MCF 10A (cell line): ENCODE results near the gene RASD1. TPM values are rescaled to one million over a fixed set of nuclear protein-coding genes. Genes with fewer than 3 reads are reported as not detected.

Experiments used
- BruUV-seq: library from RNA; stranded (reverse); fragments of 400-500 nt; replicated peaks from 2 replicates; lab custom pipeline; 2021; lab: Mats Ljungman, UMichigan
- CTCF ChIA-PET: fragments of 300-600 bp; sonication (Branson Sonifier 250); formaldehyde crosslinking; extraction: SDS; loops from one replicate; lab custom pipeline; 2021; ENCODE audit warnings: antibody characterized with exemption, inconsistent platforms; lab: Yijun Ruan, JAX
- POLR2A ChIA-PET: fragments of 300-600, 350-650 bp; sonication (Branson Sonifier 250); formaldehyde crosslinking; extraction: SDS; loops from one replicate; lab custom pipeline; 2020; ENCODE audit warnings: antibody characterized with exemption, inconsistent platforms; lab: Yijun Ruan, JAX
- DNase-seq: peaks from one replicate; pipeline ENCODE4 v3.0.0-alpha.2; 2018; ENCODE audit not compliant: unreplicated experiment
- H3K27ac Mint-ChIP-seq: one replicate; pipeline ENCODE4 v1.8.0; 2022; ENCODE audit warnings: mild to moderate bottlenecking, low read depth, mixed read lengths; ENCODE audit not compliant: unreplicated experiment
- H3K27me3 Mint-ChIP-seq: one replicate; pipeline ENCODE4 v1.8.0; 2022; ENCODE audit warnings: mixed read lengths; ENCODE audit not compliant: insufficient read depth, unreplicated experiment
- H3K36me3 Mint-ChIP-seq: one replicate; pipeline ENCODE4 v1.8.0; 2022; ENCODE audit warnings: mild to moderate bottlenecking, moderate library complexity, mixed read lengths; ENCODE audit not compliant: insufficient read depth, unreplicated experiment
- H3K4me1 Mint-ChIP-seq: one replicate; pipeline ENCODE4 v1.8.0; 2022; ENCODE audit warnings: mixed read lengths; ENCODE audit not compliant: insufficient read depth, unreplicated experiment
- H3K4me3 Mint-ChIP-seq: one replicate; pipeline ENCODE4 v1.8.0; 2022; ENCODE audit warnings: mild to moderate bottlenecking, moderate library complexity, mixed read lengths; ENCODE audit not compliant: unreplicated experiment
- H3K9me3 Mint-ChIP-seq: one replicate; pipeline ENCODE4 v1.8.0; 2022; ENCODE audit warnings: mixed read lengths; ENCODE audit not compliant: unreplicated experiment
- intact Hi-C: fragments of 100-400 bp; cut with micrococcal nuclease; formaldehyde crosslinking; loops from 2 replicates; pipeline ENCODE4 v1.14.1; 2022
- total RNA-seq: library from RNA; stranded (reverse); gene quantifications from 2 replicates; pipeline ENCODE4 v1.2.3, GENCODE V29; 2022
- TF ChIP-seq, protein P1 (sequence below): fragments of 200-600 bp; IDR thresholded peaks from one replicate; pipeline ENCODE4 v1.8.0; 2022; ENCODE audit warnings: antibody characterized with exemption, mild to moderate bottlenecking; ENCODE audit not compliant: unreplicated experiment

RASD1 gene
- total RNA-seq, 1 experiment from 2014 or later: 0.21 TPM

DNA sequence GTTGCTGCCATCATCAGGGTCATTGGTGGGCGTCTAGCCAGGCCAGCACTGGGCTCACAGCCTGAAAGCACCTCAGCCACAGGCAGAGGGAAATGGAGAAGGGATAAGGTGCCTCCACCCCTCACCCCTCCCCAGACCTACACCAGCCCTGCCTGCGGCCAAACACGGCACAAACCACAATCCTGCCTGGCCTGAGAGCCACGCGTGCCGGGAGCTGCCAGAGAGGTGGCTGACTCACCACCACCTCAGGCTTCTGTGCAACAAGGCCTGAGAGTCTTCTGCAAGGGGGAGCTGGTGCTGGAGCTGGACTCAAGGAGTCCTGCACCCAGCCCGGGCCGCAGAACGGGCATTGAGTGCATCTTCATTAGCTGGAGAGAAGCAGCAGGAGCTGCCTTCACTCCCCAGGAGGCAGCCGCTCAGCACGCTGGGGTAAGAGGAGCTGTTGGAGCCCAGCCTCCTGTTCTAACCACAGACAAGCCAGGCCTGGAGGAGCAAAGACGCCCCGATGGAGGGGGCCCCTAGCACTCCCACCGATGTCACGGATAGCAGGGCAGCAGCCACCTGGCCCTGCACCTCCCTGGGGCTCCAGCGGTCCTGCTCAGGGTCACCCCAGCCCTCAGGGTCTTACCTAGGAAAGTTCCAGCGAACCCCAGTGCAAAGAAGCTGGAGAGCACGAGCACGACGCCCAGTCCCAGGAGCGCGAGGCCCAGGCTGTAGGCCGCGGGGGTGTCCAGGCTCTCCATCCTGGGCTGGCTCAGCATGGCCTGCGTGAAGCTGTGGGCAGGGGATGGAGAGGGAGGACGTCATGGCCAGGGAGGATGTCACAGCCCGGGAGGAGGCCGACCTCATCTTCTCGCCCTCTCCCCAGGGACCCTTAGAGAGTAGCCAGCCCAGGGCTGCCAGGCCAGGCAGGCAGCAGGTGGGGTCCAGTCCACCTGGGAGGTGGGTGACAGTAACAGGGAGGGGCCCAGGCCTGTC, 16.0 kb upstream of the RASD1 start:
- POLR2A ChIA-PET: interaction anchor here (0.5 to 1.8 kb wide), 5 partner anchors 15 to 1089 kb away, joined by 3 to 8 read pairs (median 5); partner anchors contain the start of gene PEMT
- TF ChIP-seq, protein P1, sequence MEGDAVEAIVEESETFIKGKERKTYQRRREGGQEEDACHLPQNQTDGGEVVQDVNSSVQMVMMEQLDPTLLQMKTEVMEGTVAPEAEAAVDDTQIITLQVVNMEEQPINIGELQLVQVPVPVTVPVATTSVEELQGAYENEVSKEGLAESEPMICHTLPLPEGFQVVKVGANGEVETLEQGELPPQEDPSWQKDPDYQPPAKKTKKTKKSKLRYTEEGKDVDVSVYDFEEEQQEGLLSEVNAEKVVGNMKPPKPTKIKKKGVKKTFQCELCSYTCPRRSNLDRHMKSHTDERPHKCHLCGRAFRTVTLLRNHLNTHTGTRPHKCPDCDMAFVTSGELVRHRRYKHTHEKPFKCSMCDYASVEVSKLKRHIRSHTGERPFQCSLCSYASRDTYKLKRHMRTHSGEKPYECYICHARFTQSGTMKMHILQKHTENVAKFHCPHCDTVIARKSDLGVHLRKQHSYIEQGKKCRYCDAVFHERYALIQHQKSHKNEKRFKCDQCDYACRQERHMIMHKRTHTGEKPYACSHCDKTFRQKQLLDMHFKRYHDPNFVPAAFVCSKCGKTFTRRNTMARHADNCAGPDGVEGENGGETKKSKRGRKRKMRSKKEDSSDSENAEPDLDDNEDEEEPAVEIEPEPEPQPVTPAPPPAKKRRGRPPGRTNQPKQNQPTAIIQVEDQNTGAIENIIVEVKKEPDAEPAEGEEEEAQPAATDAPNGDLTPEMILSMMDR: no peak
- Mint-ChIP-seq H3K27ac (peak overlapping the region; percentile 41), H3K4me3 (no peak overlapping the region), H3K4me1 (peaks cover 15% of the 10 kb centered on the region), H3K9me3 (no peaks in the 10 kb centered on the region), H3K36me3 (peaks cover 5% of the 10 kb centered on the region), H3K27me3 (no peaks in the 10 kb centered on the region)
- no TSS peak for BruUV-seq
- intact Hi-C loops: no loop called here
- peak; percentile 90 for DNase-seq
- CTCF ChIA-PET: interaction anchor here (0.5 to 3.2 kb wide), 8 partner anchors 12 to 537 kb away, joined by 3 to 20 read pairs (median 4); partner anchors contain the start of gene RASD1

DNA sequence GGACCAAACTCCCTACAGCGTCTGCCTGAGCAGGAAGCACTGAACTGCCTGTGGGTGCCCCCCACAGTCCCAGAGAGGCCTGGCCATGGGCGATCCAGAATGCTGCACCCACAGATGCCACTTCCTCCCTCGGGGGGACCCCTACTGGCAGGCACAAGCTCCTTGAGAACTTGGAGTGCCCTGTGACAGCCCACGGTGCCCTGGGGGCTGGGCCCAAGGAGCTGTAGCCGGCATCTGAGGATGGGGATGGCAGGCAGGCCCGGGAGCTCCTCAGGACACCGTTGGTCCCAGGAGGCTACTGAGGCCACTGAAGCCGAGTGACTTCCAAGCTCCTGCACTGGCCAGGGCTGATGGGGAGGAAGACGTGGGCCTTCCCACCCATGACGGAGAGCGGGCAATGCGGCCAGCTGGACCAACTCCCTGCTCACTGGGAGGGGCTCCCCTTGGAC, 15.1 kb upstream of the RASD1 start:
- ChIA-PET POLR2A (interaction anchor here (0.5 to 1.8 kb wide), 5 partner anchors 55 to 1090 kb away, joined by 3 to 8 read pairs (median 3); partner anchors contain the start of gene PEMT), CTCF (interaction anchor here (0.7 to 3.2 kb wide), 4 partner anchors 15 to 158 kb away, joined by 3 to 20 read pairs (median 6); partner anchors contain the start of gene RASD1)
- intact Hi-C loops: no loop called here
- no peaks in the 10 kb centered on the region for H3K9me3 Mint-ChIP-seq
- no peak overlapping the region for H3K4me3 Mint-ChIP-seq
- no peak overlapping the region for H3K27ac Mint-ChIP-seq
- H3K27me3 Mint-ChIP-seq: no peaks in the 10 kb centered on the region
- BruUV-seq: no TSS peak
- peaks cover 15% of the 10 kb centered on the region for H3K4me1 Mint-ChIP-seq
- H3K36me3 Mint-ChIP-seq: peaks cover 5% of the 10 kb centered on the region
- DNase-seq: no peak
- TF ChIP-seq, protein P1: no peak

DNA sequence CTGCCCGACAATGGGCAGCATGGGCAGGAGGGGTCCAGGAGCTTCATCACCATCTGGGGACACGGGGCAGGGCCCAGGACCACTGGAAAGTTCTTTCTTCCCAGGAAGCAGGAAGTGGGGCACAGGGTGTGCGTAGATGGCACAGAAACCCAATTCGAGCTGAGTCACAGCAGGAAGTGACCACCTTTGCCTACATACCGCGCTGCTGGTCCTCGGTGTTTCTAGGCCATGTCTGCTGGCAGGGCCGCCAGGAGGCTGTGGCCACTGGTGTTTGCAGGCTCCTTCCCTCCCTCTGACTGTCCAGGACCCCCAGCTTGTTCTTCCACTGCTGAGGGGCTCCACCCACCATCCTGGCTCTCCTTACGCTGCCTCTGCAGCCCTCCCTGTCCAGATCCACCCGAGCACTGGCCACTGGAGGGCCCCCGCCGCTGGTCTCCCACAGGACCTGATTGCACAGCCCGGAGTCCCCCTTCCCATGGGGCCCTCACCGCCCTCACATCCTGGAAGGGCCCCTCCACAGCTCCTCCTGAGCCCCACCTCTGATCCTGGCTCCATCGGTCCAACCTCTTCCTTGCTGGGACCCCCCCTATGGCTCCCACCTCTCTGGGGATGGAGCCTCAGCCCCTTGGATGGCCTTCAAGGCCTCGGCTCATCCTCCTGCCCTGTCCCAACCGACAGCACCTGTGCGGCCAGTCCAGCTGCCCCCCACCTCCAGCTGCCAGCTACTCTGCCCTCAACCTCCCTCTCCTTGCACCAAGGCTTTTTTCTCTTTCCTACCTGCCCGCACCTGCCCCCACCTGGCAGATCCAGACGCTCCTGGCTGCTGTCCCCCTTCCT, 14.5 kb upstream of the RASD1 start:
- intact Hi-C loops: no loop called here
- TF ChIP-seq, protein P1: no peak
- ChIA-PET POLR2A (interaction anchor here (0.6 to 1.8 kb wide), 3 partner anchors 55 to 130 kb away, joined by 3 to 8 read pairs (median 3); partner anchors contain the start of gene PEMT), CTCF (interaction anchor here (0.7 to 3.2 kb wide), 4 partner anchors 11 to 61 kb away, joined by 3 to 20 read pairs (median 6); partner anchors contain the start of gene RASD1)
- Mint-ChIP-seq H3K27me3 (no peaks in the 10 kb centered on the region), H3K4me3 (no peak overlapping the region), H3K9me3 (no peaks in the 10 kb centered on the region), H3K4me1 (peaks cover 15% of the 10 kb centered on the region), H3K36me3 (peaks cover 5% of the 10 kb centered on the region), H3K27ac (no peak overlapping the region)
- DNase-seq: no peak
- no TSS peak for BruUV-seq
